WERI-Rb-1 (cell line): ENCODE data around the gene GRID1.

ENCODE experiments used
- DNase-seq: peaks from one replicate; pipeline ENCODE4 v3.0.0-alpha.2; 2020
- H3K27ac ChIP-seq: fragments of 250-450 bp; sonication (Bioruptor Pico); 2 replicates; pipeline ENCODE4 v1.5.1; 2020; ENCODE audit warnings: mild to moderate bottlenecking, moderate library complexity
- H3K27me3 ChIP-seq: fragments of 250-450 bp; sonication (Bioruptor Pico); 2 replicates; pipeline ENCODE4 v1.5.1; 2021; ENCODE audit warnings: mild to moderate bottlenecking, low read depth, moderate library complexity; ENCODE audit not compliant: insufficient read depth, severe bottlenecking
- H3K36me3 ChIP-seq: fragments of 250-450 bp; sonication (Bioruptor Pico); 2 replicates; pipeline ENCODE4 v1.5.1; 2020; ENCODE audit warnings: mild to moderate bottlenecking, moderate library complexity
- H3K4me3 ChIP-seq: 2 replicates; pipeline ENCODE4 v1.5.1; 2011; ENCODE audit warnings: low read depth, mild to moderate bottlenecking, control low read depth, low read length
- H3K9me3 ChIP-seq: fragments of 250-450 bp; sonication (Bioruptor Pico); 2 replicates; pipeline ENCODE4 v1.5.1; 2021; ENCODE audit warnings: mild to moderate bottlenecking, moderate library complexity; ENCODE audit not compliant: severe bottlenecking
- TF ChIP-seq, protein P1 (sequence below): IDR thresholded peaks from 2 replicates; pipeline ENCODE4 v1.5.1; 2011; ENCODE audit warnings: low read depth, mild to moderate bottlenecking, control low read depth, inconsistent platforms, low read length

The GRID1 gene

DNA sequence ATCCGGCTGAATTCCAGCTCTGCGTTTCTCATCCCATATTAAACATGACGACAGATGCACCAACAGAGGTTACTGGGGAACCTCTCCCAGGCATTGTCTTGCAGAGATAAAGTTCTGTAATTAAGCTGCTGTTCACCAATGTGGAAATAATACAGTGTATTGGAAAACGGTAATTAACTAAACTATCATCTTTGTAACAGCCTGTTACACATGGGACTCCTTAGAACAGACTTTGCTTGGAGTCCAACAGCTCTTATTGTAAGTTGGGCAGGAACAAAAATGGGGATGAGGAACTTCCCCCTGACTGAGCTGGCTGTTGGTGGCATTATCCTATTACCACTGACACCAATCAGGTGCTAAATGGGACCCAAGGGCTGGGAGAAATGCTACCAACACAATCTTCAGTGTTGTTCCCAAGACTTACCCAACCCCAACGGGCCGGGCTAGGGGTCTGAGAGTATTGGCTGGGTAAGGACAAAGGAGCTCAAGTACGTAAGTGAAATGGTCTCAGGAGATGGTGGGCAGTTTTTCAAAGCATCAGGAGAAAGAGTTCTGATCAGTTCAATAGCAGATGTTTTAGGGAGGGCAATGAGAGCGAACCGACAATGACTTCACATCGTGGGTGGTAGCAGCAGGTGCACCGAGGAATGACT is 759.4 kb downstream of the GRID1 start:
- no peaks in the 10 kb centered on the region for H3K36me3 ChIP-seq
- H3K27ac ChIP-seq = no peak overlapping the region
- TF ChIP-seq, protein P1, sequence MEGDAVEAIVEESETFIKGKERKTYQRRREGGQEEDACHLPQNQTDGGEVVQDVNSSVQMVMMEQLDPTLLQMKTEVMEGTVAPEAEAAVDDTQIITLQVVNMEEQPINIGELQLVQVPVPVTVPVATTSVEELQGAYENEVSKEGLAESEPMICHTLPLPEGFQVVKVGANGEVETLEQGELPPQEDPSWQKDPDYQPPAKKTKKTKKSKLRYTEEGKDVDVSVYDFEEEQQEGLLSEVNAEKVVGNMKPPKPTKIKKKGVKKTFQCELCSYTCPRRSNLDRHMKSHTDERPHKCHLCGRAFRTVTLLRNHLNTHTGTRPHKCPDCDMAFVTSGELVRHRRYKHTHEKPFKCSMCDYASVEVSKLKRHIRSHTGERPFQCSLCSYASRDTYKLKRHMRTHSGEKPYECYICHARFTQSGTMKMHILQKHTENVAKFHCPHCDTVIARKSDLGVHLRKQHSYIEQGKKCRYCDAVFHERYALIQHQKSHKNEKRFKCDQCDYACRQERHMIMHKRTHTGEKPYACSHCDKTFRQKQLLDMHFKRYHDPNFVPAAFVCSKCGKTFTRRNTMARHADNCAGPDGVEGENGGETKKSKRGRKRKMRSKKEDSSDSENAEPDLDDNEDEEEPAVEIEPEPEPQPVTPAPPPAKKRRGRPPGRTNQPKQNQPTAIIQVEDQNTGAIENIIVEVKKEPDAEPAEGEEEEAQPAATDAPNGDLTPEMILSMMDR = no peak
- H3K27me3 ChIP-seq = no peaks in the 10 kb centered on the region
- H3K4me3 ChIP-seq = no peak overlapping the region
- H3K9me3 ChIP-seq = no peaks in the 10 kb centered on the region
- no peak for DNase-seq

DNA sequence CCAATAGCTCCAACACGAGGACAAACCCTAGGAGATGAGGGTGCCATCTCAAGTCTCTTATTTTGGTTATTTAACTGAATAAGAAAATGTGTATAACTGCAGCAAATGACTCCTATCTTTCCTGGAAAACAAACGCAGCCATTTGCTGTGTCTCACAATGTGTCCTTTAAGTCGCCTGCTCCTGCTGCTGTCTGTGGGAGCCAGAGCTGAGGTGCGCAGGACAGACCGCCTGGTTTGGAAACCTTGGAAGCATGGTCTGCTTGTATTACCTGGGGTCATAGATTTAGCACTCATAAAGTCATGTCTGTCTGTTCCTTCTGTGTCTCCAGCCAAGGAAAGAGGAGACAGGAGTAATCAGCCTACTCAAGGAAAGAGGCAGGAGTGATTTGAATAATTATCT is 760.2 kb downstream of the GRID1 start:
- Histone ChIP-seq H3K4me3 (no peak overlapping the region), H3K27me3 (no peaks in the 10 kb centered on the region), H3K36me3 (no peaks in the 10 kb centered on the region), H3K9me3 (no peaks in the 10 kb centered on the region), H3K27ac (no peak overlapping the region)
- DNase-seq = no peak
- TF ChIP-seq, protein P1 = no peak

DNA sequence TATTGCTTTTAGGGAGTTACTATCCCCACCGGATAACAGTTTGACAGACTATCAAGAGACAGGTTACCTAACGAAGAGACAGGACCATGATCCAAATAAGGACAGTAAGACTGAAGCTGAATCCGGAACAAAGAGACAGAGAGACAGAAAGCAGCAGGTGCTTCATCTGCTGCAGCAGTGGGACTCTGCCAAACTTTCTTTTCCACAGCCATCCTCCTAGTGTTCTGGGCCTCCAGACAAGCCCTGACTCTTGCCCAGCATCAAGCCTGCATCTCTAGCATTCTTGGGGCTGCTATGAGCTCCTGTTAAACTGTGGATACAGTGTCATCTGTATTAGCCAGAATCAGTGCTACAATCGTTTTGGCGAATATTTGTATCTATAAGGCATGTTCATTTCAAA is 761.7 kb downstream of the GRID1 start:
- Histone ChIP-seq H3K27ac (no peak overlapping the region), H3K4me3 (no peak overlapping the region), H3K9me3 (no peaks in the 10 kb centered on the region), H3K36me3 (no peaks in the 10 kb centered on the region), H3K27me3 (no peaks in the 10 kb centered on the region)
- DNase-seq = no peak
- TF ChIP-seq, protein P1 = no peak

DNA sequence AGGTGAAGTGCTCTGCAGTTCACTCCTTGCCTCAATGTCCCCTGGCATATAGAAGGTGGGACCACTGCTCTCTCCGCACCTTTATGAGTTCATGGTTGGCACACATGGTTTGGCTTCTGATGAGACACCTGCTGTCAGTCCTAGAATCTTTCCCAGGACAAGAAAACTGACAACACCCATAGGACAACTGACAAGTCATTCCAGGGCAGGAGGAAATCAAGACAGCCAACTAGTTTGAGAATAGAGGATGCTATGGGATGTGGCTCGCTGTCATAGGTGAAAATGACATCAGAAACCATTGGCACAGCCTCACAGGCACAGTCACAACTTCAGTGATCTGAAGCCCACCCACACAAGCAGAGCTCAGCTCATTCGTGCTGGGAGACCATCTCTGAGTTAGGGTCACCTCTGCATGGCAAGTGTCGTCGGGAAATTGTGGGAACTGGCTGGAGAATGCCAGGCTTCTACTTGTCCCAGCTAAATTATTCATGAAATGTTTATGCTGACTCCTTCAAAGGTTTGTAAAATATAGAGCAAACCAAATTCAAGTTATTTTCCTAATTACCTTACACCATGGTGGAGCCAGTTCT is 762.4 kb downstream of the GRID1 start:
- H3K4me3 ChIP-seq = no peak overlapping the region
- no peaks in the 10 kb centered on the region for H3K9me3 ChIP-seq
- no peaks in the 10 kb centered on the region for H3K27me3 ChIP-seq
- H3K27ac ChIP-seq = no peak overlapping the region
- DNase-seq = no peak
- TF ChIP-seq, protein P1 = no peak
- no peaks in the 10 kb centered on the region for H3K36me3 ChIP-seq

DNA sequence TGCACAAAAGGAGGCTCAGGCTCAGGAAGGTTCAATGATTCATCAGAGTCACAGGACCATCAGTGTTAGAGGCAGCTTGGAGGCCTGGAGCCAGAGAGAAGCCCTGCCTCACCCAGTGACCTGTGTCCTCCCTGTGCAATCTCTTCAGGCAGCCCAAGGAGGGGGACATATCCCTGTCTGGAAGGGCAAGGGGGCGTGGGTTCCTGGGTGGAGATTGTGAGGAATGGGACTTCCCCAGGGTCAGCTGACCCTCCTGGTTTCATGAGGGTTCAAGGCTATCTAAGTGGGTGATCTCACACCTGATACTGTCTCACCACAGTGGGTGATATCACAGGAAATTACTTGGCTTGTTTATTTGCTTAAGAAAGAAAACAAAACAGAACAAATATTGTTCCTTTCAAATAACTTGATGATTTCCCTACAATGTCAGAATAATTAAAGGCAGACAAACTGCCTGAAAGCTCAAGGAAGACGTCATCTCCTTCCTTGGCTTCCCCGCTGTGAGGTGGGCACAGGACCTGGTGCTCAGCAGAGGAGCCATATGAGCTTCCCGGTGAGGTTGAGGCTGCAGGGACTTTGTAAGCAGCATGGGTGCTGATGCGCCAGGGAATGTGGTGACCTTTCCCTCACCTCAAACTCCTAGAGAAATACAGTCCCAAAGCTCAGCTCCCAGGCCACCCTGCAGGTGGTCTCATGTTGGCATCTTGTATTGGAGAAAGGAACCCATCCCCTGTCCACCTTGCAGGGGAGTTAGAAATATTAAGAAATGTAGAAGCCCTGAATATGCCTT is 763.2 kb downstream of the GRID1 start:
- no peak for DNase-seq
- TF ChIP-seq, protein P1 = no peak
- no peak overlapping the region for H3K27ac ChIP-seq
- H3K9me3 ChIP-seq = no peaks in the 10 kb centered on the region
- no peaks in the 10 kb centered on the region for H3K27me3 ChIP-seq
- no peaks in the 10 kb centered on the region for H3K36me3 ChIP-seq
- no peak overlapping the region for H3K4me3 ChIP-seq
